ENCODE results near the gene HTRA3.
"Not testable (repeated sequence)": the region's sequence is repeated elsewhere in the genome, so short reads cannot be mapped to it uniquely, and the experiment has no call there.

HTRA3 gene

GRCh38 chr4:8347660-8348059, 78.1 kb downstream of the HTRA3 start:
- TF ChIP-seq CTCF (conservative IDR thresholded peaks at IDR 0.05) (no peak), ZFX (IDR thresholded peaks at IDR 0.05) (no peak)
- H3K27ac ChIP-seq, result no peak overlapping the region

DNA sequence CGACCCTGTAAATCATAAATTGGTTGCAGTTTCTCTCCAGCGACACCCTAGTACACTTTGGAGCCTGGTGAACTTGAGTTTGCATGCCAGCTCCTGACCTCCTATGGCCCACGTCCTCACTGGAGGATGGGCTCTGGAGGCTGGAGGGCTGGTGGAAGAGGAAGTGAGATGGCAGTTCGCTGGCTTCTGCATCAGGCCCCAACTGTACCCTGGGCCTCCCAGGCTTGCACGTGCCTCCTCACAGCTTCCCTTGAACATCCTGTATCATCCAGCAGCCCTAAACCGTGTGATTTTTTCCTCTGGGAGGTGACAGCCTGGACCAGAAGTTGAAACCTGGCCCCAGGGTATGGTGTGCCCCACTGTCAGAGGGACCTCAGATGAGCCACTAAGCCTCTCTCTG, 78.5 kb downstream of the HTRA3 start:
- H3K27ac ChIP-seq, result no peak overlapping the region
- no peak for TF ChIP-seq CTCF (conservative IDR thresholded peaks at IDR 0.05)
- TF ChIP-seq ZFX (IDR thresholded peaks at IDR 0.05), result no peak

GRCh38 chr4:8349236-8349635, 79.7 kb downstream of the HTRA3 start:
- not testable (repeated sequence) for H3K27ac ChIP-seq

- H3K27ac ChIP-seq, result peak overlapping the region; percentile 82
- TF ChIP-seq ZFX (IDR thresholded peaks at IDR 0.05) (no peak), CTCF (conservative IDR thresholded peaks at IDR 0.05) (no peak)
These were observed 80.2 kb downstream of the HTRA3 start for GRCh38 chr4:8349664-8350236.

DNA sequence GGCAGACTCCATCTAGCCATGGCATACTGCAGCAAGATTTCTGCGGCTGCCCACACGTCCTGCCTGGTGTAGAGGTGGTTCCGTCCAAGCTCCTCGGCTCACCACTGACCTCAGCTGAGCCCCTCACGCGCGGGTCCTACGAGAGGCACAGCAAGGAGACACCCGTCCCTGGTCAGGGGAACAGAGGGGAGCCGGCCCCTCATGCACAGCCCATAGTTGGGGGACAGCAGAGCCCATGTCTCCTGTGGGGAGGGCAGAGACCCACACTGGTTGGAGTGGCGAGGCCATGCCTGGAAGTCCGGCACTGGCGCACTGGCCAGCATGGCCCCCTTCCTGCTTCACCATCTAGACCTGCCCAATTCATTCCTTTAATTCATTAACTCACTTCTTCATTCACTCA, 80.8 kb downstream of the HTRA3 start:
- TF ChIP-seq ZFX (IDR thresholded peaks at IDR 0.05), result no peak
- TF ChIP-seq CTCF (conservative IDR thresholded peaks at IDR 0.05), result no peak
- peak overlapping the region; percentile 82 for H3K27ac ChIP-seq

GRCh38 chr4:8350841-8351461, 81.4 kb downstream of the HTRA3 start:
- peak overlapping the region; percentile 82 for H3K27ac ChIP-seq
- no peak for TF ChIP-seq CTCF (conservative IDR thresholded peaks at IDR 0.05)
- no peak for TF ChIP-seq ZFX (IDR thresholded peaks at IDR 0.05)

GRCh38 chr4:8351931-8352367, 82.4 kb downstream of the HTRA3 start:
- peak overlapping the region; percentile 82 for H3K27ac ChIP-seq

More at GRCh38 chr4:8351931-8352367, 82.4 kb downstream of the HTRA3 start:
- TF ChIP-seq CTCF (conservative IDR thresholded peaks at IDR 0.05) (no peak), ZFX (IDR thresholded peaks at IDR 0.05) (no peak)
